Testis (tissue), 3 donors: ENCODE data around the gene ATP2C1. TPM values are rescaled to one million over a fixed set of nuclear protein-coding genes. Genes with fewer than 3 reads are reported as not detected.

Experiments used
- DNase-seq: peaks from one replicate; pipeline ENCODE4 v3.0.0-alpha.2; 2019
- H3K27ac ChIP-seq, 2 donors: fragments of 200-600 bp; sonication (generic); one replicate each; pipeline ENCODE4 v1.5.1; 2019
- H3K27me3 ChIP-seq: fragments of 200-600 bp; sonication (generic); one replicate; pipeline ENCODE4 v1.5.1; 2019
- H3K36me3 ChIP-seq: fragments of 200-600 bp; sonication (generic); one replicate; pipeline ENCODE4 v1.5.1; 2017; ENCODE audit warnings: low read depth; ENCODE audit errors: missing control alignments
- H3K4me1 ChIP-seq: fragments of 200-600 bp; sonication (generic); one replicate; pipeline ENCODE4 v1.5.1; 2019
- H3K4me3 ChIP-seq, 2 donors: fragments of 200-600 bp; sonication (generic); one replicate each; pipeline ENCODE4 v1.5.1; 2017 to 2019
- H3K9me3 ChIP-seq: fragments of 200-600 bp; sonication (generic); one replicate; pipeline ENCODE4 v1.5.1; 2017
- POLR2A ChIP-seq: fragments of 450-650 bp; IDR thresholded peaks from one replicate; pipeline ENCODE4 v1.6.1; 2017; ENCODE audit warnings: antibody characterized with exemption, mild to moderate bottlenecking, moderate library complexity
- WGBS, 2 donors: methylation state at CpG; one replicate each; pipeline ENCODE4 v1.1.5; 2018; 5-methylcytosine and 5-hydroxymethylcytosine counted together
- intact Hi-C: fragments of 100-400 bp; cut with DNase I; formaldehyde crosslinking; loops from one replicate; pipeline ENCODE4 v1.15.1; 2023; ENCODE audit warnings: low total_unique reads
- polyA plus RNA-seq: library from polyadenylated mRNA; stranded (reverse); fragments of 350-450 nt; fragmentation: Illumina TruSeq; extraction: RNeasy Lipid Tissue Mini Kit (QIAGEN cat#74804); gene quantifications from one replicate; pipeline ENCODE4 v1.2.3, GENCODE V29; 2014; ENCODE audit warnings: low read depth, low replicate concordance; ENCODE audit not compliant: insufficient read depth
- total RNA-seq, 2 donors: library from RNA; depleted of rRNA; stranded (reverse); fragments of >200 nt; gene quantifications; one replicate each; pipeline ENCODE4 v1.2.3, GENCODE V29; 2016
- TF ChIP-seq, protein P1 (sequence below), 3 experiments: fragments of 450-650 bp in 2 of 3; fragments of 200-600 bp in 1 of 3; sonication (generic) in 1 of 3; IDR thresholded peaks; one replicate each; pipeline ENCODE4 v1.5.1; 2016 to 2019; ENCODE audit warnings: antibody characterized with exemption in 3 of 3, mild to moderate bottlenecking in 2 of 3, moderate library complexity in 1 of 3

ATP2C1 gene
- total and polyA plus RNA-seq, 3 donors from 2014 or later = 51.0 to 103 (median 88.0) TPM

GRCh38 chr3:131007782-131008181 is 113.9 kb downstream of the ATP2C1 start:
- intact Hi-C loops = no loop called here
- H3K9me3 ChIP-seq = no peaks in the 10 kb centered on the region
- H3K36me3 ChIP-seq = no peaks in the 10 kb centered on the region
- 95 to 98% methylated on average over 2 of the region's 2 CpGs for WGBS, 2 donors
- TF ChIP-seq, protein P1, sequence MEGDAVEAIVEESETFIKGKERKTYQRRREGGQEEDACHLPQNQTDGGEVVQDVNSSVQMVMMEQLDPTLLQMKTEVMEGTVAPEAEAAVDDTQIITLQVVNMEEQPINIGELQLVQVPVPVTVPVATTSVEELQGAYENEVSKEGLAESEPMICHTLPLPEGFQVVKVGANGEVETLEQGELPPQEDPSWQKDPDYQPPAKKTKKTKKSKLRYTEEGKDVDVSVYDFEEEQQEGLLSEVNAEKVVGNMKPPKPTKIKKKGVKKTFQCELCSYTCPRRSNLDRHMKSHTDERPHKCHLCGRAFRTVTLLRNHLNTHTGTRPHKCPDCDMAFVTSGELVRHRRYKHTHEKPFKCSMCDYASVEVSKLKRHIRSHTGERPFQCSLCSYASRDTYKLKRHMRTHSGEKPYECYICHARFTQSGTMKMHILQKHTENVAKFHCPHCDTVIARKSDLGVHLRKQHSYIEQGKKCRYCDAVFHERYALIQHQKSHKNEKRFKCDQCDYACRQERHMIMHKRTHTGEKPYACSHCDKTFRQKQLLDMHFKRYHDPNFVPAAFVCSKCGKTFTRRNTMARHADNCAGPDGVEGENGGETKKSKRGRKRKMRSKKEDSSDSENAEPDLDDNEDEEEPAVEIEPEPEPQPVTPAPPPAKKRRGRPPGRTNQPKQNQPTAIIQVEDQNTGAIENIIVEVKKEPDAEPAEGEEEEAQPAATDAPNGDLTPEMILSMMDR (IDR thresholded peaks at IDR 0.05) = no peak
- TF ChIP-seq POLR2A = no peak
- no peaks in the 10 kb centered on the region for H3K27me3 ChIP-seq
- no peaks in the 10 kb centered on the region for H3K4me1 ChIP-seq
- no peak overlapping the region for H3K27ac ChIP-seq
- DNase-seq = no peak
- no peak overlapping the region for H3K4me3 ChIP-seq

GRCh38 chr3:131008326-131008725 is 114.4 kb downstream of the ATP2C1 start:
- DNase-seq = no peak
- intact Hi-C loops = no loop called here
- TF ChIP-seq, protein P1 (IDR thresholded peaks at IDR 0.05) = no peak
- no peaks in the 10 kb centered on the region for H3K27me3 ChIP-seq
- no peaks in the 10 kb centered on the region for H3K36me3 ChIP-seq
- H3K9me3 ChIP-seq = no peaks in the 10 kb centered on the region
- 100% methylated on average over 1 of the region's 1 CpG for WGBS, 2 donors
- H3K27ac ChIP-seq = no peak overlapping the region
- no peaks in the 10 kb centered on the region for H3K4me1 ChIP-seq
- H3K4me3 ChIP-seq = no peak overlapping the region

- Histone ChIP-seq H3K27me3 (no peaks in the 10 kb centered on the region), H3K27ac (no peak overlapping the region), H3K36me3 (no peaks in the 10 kb centered on the region), H3K9me3 (no peaks in the 10 kb centered on the region), H3K4me3 (no peak overlapping the region), H3K4me1 (no peaks in the 10 kb centered on the region)
- DNase-seq = no peak
- intact Hi-C loops = no loop called here
- WGBS, 2 donors = 88 to 100% methylated on average over 1 of the region's 1 CpG
- TF ChIP-seq POLR2A = no peak
- TF ChIP-seq, protein P1 (IDR thresholded peaks at IDR 0.05) = no peak
Measured at GRCh38 chr3:131009698-131010097, 115.8 kb downstream of the ATP2C1 start.

DNA sequence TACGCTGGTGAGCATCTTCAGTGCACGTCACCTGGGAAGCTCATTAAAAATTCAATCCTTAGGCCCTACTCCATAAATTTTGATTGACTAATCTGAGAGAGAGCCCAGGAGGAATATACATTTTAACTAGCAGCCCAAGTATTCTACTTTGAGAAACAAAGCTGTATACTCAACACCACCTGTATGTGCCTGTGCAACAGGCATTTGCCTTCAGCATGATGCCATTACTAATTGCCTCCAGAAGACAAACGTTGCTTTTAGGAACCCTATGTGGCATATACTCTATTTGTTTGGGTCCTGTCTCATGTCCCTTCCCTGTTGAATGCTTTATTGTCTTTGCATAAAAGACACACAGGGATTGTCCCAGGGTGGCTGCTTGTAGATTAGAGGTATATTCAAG is 125.1 kb downstream of the ATP2C1 start:
- Histone ChIP-seq H3K9me3 (no peaks in the 10 kb centered on the region), H3K4me3 (no peak overlapping the region), H3K4me1 (no peaks in the 10 kb centered on the region), H3K27ac (no peak overlapping the region), H3K36me3 (no peaks in the 10 kb centered on the region), H3K27me3 (no peaks in the 10 kb centered on the region)
- no peak for DNase-seq
- intact Hi-C loops = no loop called here
- WGBS, 2 donors = 79 to 80% methylated on average over 3 of the region's 3 CpGs
- TF ChIP-seq, protein P1 (IDR thresholded peaks at IDR 0.05) = no peak
- TF ChIP-seq POLR2A = no peak

DNA sequence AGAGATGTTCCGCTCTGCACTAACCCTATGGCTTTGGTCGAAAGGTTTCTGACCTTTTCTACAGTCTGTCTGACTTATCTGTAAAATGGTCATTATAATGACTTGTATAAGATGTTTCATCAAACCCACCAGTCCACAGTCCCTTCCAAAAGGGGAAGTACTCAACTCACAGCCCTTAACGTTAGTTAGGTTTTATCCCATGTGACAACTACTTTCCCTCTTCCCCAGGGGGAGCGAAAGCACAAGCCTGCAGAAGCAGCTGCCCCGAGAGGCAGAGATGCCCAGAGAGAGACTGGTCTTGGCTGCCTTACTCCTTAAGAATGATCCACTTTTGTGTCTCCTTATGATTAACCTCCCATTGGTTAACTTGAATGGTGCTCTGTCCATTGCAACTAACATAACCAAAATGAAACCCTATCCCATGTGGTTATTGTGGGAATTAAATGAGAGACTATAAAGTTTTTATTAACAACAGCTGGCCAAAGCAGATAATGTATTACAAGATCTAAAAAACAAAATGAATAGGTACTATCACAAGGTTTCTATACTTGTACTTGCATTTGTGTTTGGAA is 126.3 kb downstream of the ATP2C1 start:
- no peak for DNase-seq
- Histone ChIP-seq H3K9me3 (no peaks in the 10 kb centered on the region), H3K4me1 (no peaks in the 10 kb centered on the region), H3K27ac (no peak overlapping the region), H3K4me3 (no peak overlapping the region), H3K27me3 (no peaks in the 10 kb centered on the region), H3K36me3 (no peaks in the 10 kb centered on the region)
- intact Hi-C loops = no loop called here
- no peak for TF ChIP-seq POLR2A
- TF ChIP-seq, protein P1 (IDR thresholded peaks at IDR 0.05) = no peak
- 73 to 78% methylated on average over 5 of the region's 5 CpGs for WGBS, 2 donors
